WERI-Rb-1 (cell line): ENCODE measurements around the gene TFE3.

Source experiments
- DNase-seq: peaks from one replicate; pipeline ENCODE4 v3.0.0-alpha.2; 2020
- H3K27ac ChIP-seq: fragments of 250-450 bp; sonication (Bioruptor Pico); 2 replicates; pipeline ENCODE4 v1.5.1; 2020; ENCODE audit warnings: mild to moderate bottlenecking, moderate library complexity
- H3K27me3 ChIP-seq: fragments of 250-450 bp; sonication (Bioruptor Pico); 2 replicates; pipeline ENCODE4 v1.5.1; 2021; ENCODE audit warnings: mild to moderate bottlenecking, low read depth, moderate library complexity; ENCODE audit not compliant: insufficient read depth, severe bottlenecking
- H3K36me3 ChIP-seq: fragments of 250-450 bp; sonication (Bioruptor Pico); 2 replicates; pipeline ENCODE4 v1.5.1; 2020; ENCODE audit warnings: mild to moderate bottlenecking, moderate library complexity
- H3K4me3 ChIP-seq: 2 replicates; pipeline ENCODE4 v1.5.1; 2011; ENCODE audit warnings: low read depth, mild to moderate bottlenecking, control low read depth, low read length
- H3K9me3 ChIP-seq: fragments of 250-450 bp; sonication (Bioruptor Pico); 2 replicates; pipeline ENCODE4 v1.5.1; 2021; ENCODE audit warnings: mild to moderate bottlenecking, moderate library complexity; ENCODE audit not compliant: severe bottlenecking
- CTCF ChIP-seq: IDR thresholded peaks from 2 replicates; pipeline ENCODE4 v1.5.1; 2011; ENCODE audit warnings: low read depth, mild to moderate bottlenecking, control low read depth, inconsistent platforms, low read length

The TFE3 gene

GRCh38 chrX:49075347-49075746, 32.2 kb upstream of the TFE3 start:
- Histone ChIP-seq H3K9me3 (no peaks in the 10 kb centered on the region), H3K27me3 (peaks cover 10% of the 10 kb centered on the region), H3K27ac (no peak overlapping the region), H3K4me3 (no peak overlapping the region), H3K36me3 (no peaks in the 10 kb centered on the region)
- no peak for DNase-seq
- peak; percentile 44 for TF ChIP-seq CTCF

GRCh38 chrX:49073601-49074575, 30.7 kb upstream of the TFE3 start, which contains the start of gene PRAF2:
Gene PRAF2, minus strand, starts transcription at chrX:49074002. Its CDS starts 15 bp downstream, at chrX:49073987.
- Histone ChIP-seq H3K4me3 (peak within 1 kb of the TSS; percentile 55), H3K27me3 (peaks cover 10% of the 10 kb centered on the region), H3K9me3 (no peaks in the 10 kb centered on the region), H3K27ac (no peak within 1 kb of the TSS; the same call in 1 of the 2 replicates), H3K36me3 (no peaks in the 10 kb centered on the region)
- DNase-seq, result peak; percentile 92
- no peak for TF ChIP-seq CTCF

- no peaks in the 10 kb centered on the region for H3K9me3 ChIP-seq
- no peaks in the 10 kb centered on the region for H3K36me3 ChIP-seq
- no peak for TF ChIP-seq CTCF
- H3K4me3 ChIP-seq, result no peak overlapping the region
- no peak overlapping the region for H3K27ac ChIP-seq
- no peak for DNase-seq
- H3K27me3 ChIP-seq, result peaks cover 10% of the 10 kb centered on the region
Observed at GRCh38 chrX:49072712-49073095, 29.5 kb upstream of the TFE3 start.

- no peaks in the 10 kb centered on the region for H3K36me3 ChIP-seq
- TF ChIP-seq CTCF, result no peak
- DNase-seq, result no peak
- H3K27ac ChIP-seq, result no peak overlapping the region
- H3K27me3 ChIP-seq, result peaks cover 8% of the 10 kb centered on the region
- no peak overlapping the region for H3K4me3 ChIP-seq
- no peaks in the 10 kb centered on the region for H3K9me3 ChIP-seq
Observed at GRCh38 chrX:49071877-49072711, 28.9 kb upstream of the TFE3 start.

- H3K27me3 ChIP-seq, result peaks cover 6% of the 10 kb centered on the region
- no peak for DNase-seq
- no peak overlapping the region for H3K27ac ChIP-seq
- H3K4me3 ChIP-seq, result no peak overlapping the region
- H3K36me3 ChIP-seq, result no peaks in the 10 kb centered on the region
- H3K9me3 ChIP-seq, result no peaks in the 10 kb centered on the region
- no peak for TF ChIP-seq CTCF
Observed at GRCh38 chrX:49070988-49071387, 27.8 kb upstream of the TFE3 start.
